Fibroblast of lung (primary cell): ENCODE results near the gene TES. TPM values are rescaled to one million over a fixed set of nuclear protein-coding genes. Genes with fewer than 3 reads are reported as not detected.
A peak's percentile ranks its signal among the peaks of the same experiment; 100 is the strongest.

Experiments
- DNase-seq, 2 donors: peaks; one replicate each; pipeline versions ENCODE4 v3.0.0 to v3.0.0-alpha.2; 2010; ENCODE audit warnings: low read depth in 2 of 2
- H2AFZ ChIP-seq: 2 replicates; pipeline ENCODE4 v1.5.1; 2012; ENCODE audit warnings: low read length, control low read depth, inconsistent platforms
- H3K27ac ChIP-seq: 2 replicates; pipeline ENCODE4 v1.5.1; 2011; ENCODE audit warnings: low read length, control low read depth; ENCODE audit not compliant: insufficient read depth
- H3K27me3 ChIP-seq: 2 replicates; pipeline ENCODE4 v1.5.1; 2011; ENCODE audit warnings: mild to moderate bottlenecking, low read length; ENCODE audit not compliant: control insufficient read depth, insufficient read depth
- H3K36me3 ChIP-seq: 2 replicates; pipeline ENCODE4 v1.5.1; 2011; ENCODE audit warnings: low read length; ENCODE audit not compliant: control insufficient read depth, insufficient read depth
- H3K4me1 ChIP-seq: 2 replicates; pipeline ENCODE4 v1.5.1; 2011; ENCODE audit warnings: low read length; ENCODE audit not compliant: control insufficient read depth, insufficient read depth; ENCODE audit errors: extremely low read depth
- H3K4me2 ChIP-seq: 2 replicates; pipeline ENCODE4 v1.5.1; 2011; ENCODE audit warnings: low read length, control low read depth; ENCODE audit not compliant: insufficient read depth; ENCODE audit errors: extremely low read depth
- H3K4me3 ChIP-seq, 4 experiments: fragments of 200-600 bp in 1 of 4; sonication (generic) in 1 of 4; replicated peaks in 1 of 4; 2 replicates each; pipeline ENCODE4 v1.5.1; 2011 to 2016; ENCODE audit warnings: low read length in 4 of 4, low read depth in 3 of 4, mild to moderate bottlenecking in 3 of 4, control low read depth in 2 of 4, inconsistent platforms in 1 of 4, mixed read lengths in 1 of 4; ENCODE audit not compliant: insufficient read depth in 1 of 4; ENCODE audit errors: control extremely low read depth in 1 of 4
- H3K79me2 ChIP-seq: 2 replicates; pipeline ENCODE4 v1.5.1; 2012; ENCODE audit warnings: mild to moderate bottlenecking, low read length, inconsistent platforms; ENCODE audit not compliant: control insufficient read depth, insufficient read depth
- H3K9ac ChIP-seq: 2 replicates; pipeline ENCODE4 v1.5.1; 2011; ENCODE audit warnings: mild to moderate bottlenecking, low read length, control low read depth; ENCODE audit not compliant: insufficient read depth
- H3K9me3 ChIP-seq: 2 replicates; pipeline ENCODE4 v1.5.1; 2012; ENCODE audit warnings: low read depth, low read length; ENCODE audit not compliant: control insufficient read depth, insufficient read depth
- H4K20me1 ChIP-seq: 2 replicates; pipeline ENCODE4 v1.5.1; 2011; ENCODE audit warnings: low read length; ENCODE audit not compliant: control insufficient read depth, insufficient read depth; ENCODE audit errors: extremely low read depth
- CTCF ChIP-seq, 2 donors: IDR thresholded peaks in 1 of 2; conservative IDR thresholded peaks in 1 of 2; 1 replicate in 1 of 2; 2 replicates in 1 of 2; pipeline ENCODE4 v1.5.1; 2011 to 2012; ENCODE audit warnings: low read length in 2 of 2, control low read depth in 1 of 2, inconsistent platforms in 1 of 2, low read depth in 1 of 2, mild to moderate bottlenecking in 1 of 2
- EZH2 ChIP-seq: IDR thresholded peaks from 2 replicates; pipeline ENCODE4 v1.5.1; 2012; ENCODE audit warnings: low read length, control low read depth, mild to moderate bottlenecking; ENCODE audit errors: missing control alignments
- polyA plus RNA-seq, 2 donors: library from polyadenylated mRNA; depleted of rRNA in 1 of 2; stranded (reverse) in 1 of 2; unstranded in 1 of 2; fragments of >200 nt; gene quantifications; 2 replicates each; pipeline ENCODE4 v1.2.1, GENCODE V29; 2011 to 2012; ENCODE audit warnings: missing spikeins in 1 of 2
- total RNA-seq: library from RNA; depleted of rRNA; stranded (reverse); fragments of >200 nt; gene quantifications from 2 replicates; pipeline ENCODE4 v1.2.1, GENCODE V29; 2014

TES gene
- total and polyA plus RNA-seq, 2 donors (not counting 1 experiment from before 2014, with no cell fraction given), result 17.7 to 64.1 TPM

GRCh38 chr7:116193329-116194087 lies 16.8 kb upstream of the TES start:
- no peaks in the 10 kb centered on the region for H3K79me2 ChIP-seq

GRCh38 chr7:116194115-116194514 lies 16.2 kb upstream of the TES start:
- H3K36me3 ChIP-seq, result no peaks in the 10 kb centered on the region
- no peaks in the 10 kb centered on the region for H3K79me2 ChIP-seq
- TF ChIP-seq CTCF (conservative IDR thresholded peaks at IDR 0.05 in 1 of 2, IDR thresholded peaks at IDR 0.05 in 1 of 2; ENCODE audit: low read depth in 1 of 2, low read length in 2 of 2) (no peak), EZH2 (no peak)
- no peaks in the 10 kb centered on the region for H3K9me3 ChIP-seq
- H3K27ac ChIP-seq, result no peak overlapping the region
- H3K4me1 ChIP-seq, result no peaks in the 10 kb centered on the region
- no peaks in the 10 kb centered on the region for H4K20me1 ChIP-seq
- no peak overlapping the region for H3K4me2 ChIP-seq
- no peaks in the 10 kb centered on the region for H3K27me3 ChIP-seq
- DNase-seq, result peak in 1 of 2 donors; percentile 77
- H3K9ac ChIP-seq, result no peak overlapping the region
- H2AFZ ChIP-seq, result no peak overlapping the region
- no peak overlapping the region for H3K4me3 ChIP-seq

More at GRCh38 chr7:116193329-116194087, 16.8 kb upstream of the TES start:
- Histone ChIP-seq H3K27ac (no peak overlapping the region), H4K20me1 (no peaks in the 10 kb centered on the region), H3K36me3 (no peaks in the 10 kb centered on the region), H3K27me3 (no peaks in the 10 kb centered on the region), H3K4me1 (no peaks in the 10 kb centered on the region), H2AFZ (no peak overlapping the region), H3K4me3 (no peak overlapping the region), H3K9ac (no peak overlapping the region), H3K9me3 (no peaks in the 10 kb centered on the region), H3K4me2 (no peak overlapping the region)
- no peak for DNase-seq
- TF ChIP-seq CTCF (conservative IDR thresholded peaks at IDR 0.05 in 1 of 2, IDR thresholded peaks at IDR 0.05 in 1 of 2; ENCODE audit: low read depth in 1 of 2, low read length in 2 of 2) (no peak), EZH2 (no peak)

GRCh38 chr7:116195451-116195850 lies 14.9 kb upstream of the TES start:
- H2AFZ ChIP-seq, result no peak overlapping the region
- H3K4me3 ChIP-seq, result no peak overlapping the region
- no peak overlapping the region for H3K4me2 ChIP-seq
- no peak for TF ChIP-seq CTCF (conservative IDR thresholded peaks at IDR 0.05 in 1 of 2, IDR thresholded peaks at IDR 0.05 in 1 of 2; ENCODE audit: low read depth in 1 of 2, low read length in 2 of 2)
- TF ChIP-seq EZH2, result no peak
- no peaks in the 10 kb centered on the region for H3K79me2 ChIP-seq
- no peak overlapping the region for H3K27ac ChIP-seq
- no peaks in the 10 kb centered on the region for H4K20me1 ChIP-seq
- no peaks in the 10 kb centered on the region for H3K36me3 ChIP-seq
- no peak overlapping the region for H3K9ac ChIP-seq
- DNase-seq, result peak in 1 of 2 donors; percentile 73
- no peaks in the 10 kb centered on the region for H3K9me3 ChIP-seq
- no peaks in the 10 kb centered on the region for H3K27me3 ChIP-seq
- no peaks in the 10 kb centered on the region for H3K4me1 ChIP-seq
